HG03571 (cell line): Measurements from ENCODE around the gene GJA3.
"Not testable (repeated sequence)": the region's sequence is repeated elsewhere in the genome, so short reads cannot be mapped to it uniquely, and the experiment has no call there.

ENCODE experiments used
- ATAC-seq: cut with Tn5 transposase; IDR thresholded peaks from one replicate; pipeline ENCODE4 v1.9.1; 2021; ENCODE audit not compliant: unreplicated experiment

Gene GJA3

DNA sequence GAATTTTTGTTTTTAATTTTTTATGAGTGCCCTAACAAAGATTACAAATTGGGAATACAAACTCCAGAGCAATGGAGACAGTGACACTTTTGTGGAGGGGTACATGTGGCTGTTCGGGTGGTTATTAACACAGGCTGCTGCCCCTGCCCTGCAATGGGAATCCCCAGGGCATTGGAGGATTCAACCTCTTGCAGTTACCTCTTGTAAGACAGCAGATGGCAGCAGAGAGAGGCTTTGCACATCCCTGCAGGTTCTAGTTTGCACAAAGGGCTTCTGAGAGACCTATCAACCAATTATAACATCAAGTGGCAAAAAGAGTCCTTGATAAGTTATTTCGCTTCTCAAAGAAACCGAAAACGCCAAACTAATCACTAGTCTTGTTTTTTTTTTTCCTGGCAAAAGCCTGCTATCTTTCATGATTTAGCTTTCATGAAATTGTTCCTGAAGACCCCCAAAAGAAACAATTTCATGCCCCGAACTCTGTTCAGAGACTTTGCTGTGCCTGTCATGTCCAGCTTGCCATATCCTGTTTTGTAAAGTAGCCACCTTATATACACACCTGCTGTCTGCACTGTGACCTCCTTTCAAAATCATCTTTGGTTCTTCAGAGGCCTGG, 21.5 kb upstream of the GJA3 start:
- peak; percentile 74 for ATAC-seq

DNA sequence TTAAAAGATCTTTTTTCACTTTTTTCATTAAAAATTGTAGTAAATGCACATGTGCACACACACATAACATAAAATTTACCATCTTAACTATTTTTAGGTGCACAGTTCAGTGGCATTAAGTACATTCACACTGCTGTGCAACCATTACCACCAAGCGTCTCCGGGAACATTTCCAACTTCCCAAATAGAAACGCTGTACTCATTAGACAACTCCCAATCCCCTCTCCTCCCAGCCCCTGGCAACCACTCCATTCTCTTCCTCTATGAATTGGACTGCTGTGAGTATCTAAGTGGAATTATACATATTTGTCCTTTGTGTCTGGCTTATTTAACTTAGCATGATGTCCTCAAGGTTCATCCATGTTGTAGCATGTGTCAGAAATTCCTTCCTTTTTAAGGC, 20.3 kb upstream of the GJA3 start:
- ATAC-seq: no peak

DNA sequence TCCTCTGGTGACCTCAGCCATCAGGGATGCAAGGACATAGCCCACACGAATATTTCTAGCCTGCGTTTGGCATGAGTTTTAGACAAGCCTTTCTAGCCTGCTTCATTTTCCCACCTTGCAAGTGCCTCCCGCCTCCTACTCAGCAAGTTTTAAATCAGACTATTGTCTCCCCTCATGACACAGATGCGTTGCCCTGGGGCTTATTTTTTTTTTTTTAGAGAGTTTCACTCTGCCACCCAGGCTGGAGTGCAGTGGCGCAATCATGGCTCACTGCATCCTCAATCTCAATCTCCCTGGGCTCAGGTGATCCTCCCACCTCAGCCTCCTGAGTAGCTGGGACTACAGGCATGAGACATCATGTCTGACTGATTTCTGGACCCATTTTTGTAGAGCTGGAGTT, 17.3 kb upstream of the GJA3 start:
- no peak for ATAC-seq

DNA sequence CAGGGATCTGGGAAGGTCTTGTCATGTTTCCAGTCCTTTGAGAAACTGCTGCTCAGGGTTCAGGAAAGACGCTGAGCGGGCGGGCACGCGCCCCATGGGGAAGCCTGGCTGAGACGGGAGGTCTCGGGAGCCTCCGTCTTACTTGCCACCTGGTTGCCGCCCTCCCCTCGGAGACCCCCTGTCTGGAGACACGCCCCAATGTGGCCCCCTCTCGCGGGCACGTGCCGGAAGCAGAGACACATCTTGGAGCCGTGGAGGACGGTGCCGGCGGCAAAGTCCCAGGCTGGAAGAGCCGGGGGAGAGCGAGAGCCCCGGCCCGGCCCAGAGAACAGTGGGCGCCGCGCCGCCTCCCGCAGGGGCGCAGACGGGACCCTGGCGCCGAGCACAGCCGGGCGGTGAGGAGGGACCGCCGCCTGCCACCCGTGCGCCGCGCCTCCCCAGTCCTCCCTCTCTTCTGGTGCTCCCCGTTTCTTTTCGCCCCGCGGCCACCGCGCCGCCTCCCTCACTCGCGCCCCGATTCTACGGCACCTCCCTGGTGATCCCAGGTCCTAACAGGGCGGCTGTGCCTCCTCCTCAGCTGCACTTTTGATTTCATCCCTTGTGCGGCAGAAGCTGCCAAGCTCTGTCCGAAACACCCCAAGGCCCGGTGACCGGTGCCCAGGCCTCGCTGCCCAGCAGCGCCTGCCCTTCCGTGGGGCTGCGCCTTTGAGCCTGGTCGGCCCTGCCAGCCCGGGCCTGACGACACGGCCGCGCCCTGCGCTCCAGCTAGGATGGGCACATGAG, 16.4 kb upstream of the GJA3 start:
- ATAC-seq: no peak

DNA sequence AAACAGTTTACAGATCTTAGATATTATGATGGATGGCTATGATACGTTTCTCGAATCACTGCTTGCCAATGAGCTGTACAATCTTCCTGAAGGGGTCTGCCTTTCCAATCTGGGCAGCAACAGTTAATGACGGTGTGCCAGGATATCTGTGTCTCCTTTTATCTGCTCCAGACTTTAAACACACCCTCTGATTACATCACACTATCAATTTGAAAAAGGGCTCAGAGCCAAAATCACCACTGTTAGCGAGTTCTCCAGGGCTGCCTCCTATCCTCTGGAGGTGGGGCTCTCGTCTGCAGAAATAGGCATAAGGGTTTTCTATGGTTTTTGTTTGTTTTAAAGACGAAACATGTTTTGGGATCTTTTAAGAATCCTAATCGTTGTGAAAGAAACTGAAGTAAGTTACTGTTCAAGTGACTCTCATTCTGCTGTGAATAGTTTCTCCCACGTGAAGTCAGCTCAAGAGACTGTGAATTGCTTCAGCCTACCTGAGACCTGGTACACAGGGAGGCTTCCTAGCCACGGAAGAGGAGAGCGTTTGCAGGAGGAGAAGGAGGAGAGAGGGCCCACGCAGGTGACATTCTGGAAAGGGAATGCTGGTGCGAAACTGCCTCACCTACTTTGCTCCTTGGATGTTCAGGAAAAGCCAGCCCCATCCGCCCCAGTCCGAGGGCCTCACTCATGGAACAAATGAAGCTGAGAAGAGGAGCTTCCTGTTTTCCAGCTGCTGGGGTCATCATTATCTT, 15.2 kb upstream of the GJA3 start:
- ATAC-seq: no peak

DNA sequence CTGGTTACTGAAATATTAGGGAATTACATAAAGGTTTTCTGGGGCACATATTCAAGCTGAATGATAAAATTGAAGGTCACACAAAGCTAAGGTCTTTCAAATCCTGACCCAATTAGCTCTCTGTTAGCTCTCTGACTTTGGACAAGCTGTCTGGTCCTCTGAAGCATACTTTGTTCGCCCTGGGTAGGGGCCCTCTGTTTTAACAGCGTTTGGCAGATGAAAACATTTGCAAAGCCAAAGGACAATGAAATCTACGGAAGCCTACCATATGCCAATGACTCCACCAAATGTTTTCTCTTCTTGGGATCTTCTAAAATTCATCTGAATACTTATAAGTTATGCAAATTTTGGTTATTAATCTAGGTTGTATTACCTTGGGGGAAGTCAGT, 14.5 kb upstream of the GJA3 start:
- ATAC-seq: no peak

DNA sequence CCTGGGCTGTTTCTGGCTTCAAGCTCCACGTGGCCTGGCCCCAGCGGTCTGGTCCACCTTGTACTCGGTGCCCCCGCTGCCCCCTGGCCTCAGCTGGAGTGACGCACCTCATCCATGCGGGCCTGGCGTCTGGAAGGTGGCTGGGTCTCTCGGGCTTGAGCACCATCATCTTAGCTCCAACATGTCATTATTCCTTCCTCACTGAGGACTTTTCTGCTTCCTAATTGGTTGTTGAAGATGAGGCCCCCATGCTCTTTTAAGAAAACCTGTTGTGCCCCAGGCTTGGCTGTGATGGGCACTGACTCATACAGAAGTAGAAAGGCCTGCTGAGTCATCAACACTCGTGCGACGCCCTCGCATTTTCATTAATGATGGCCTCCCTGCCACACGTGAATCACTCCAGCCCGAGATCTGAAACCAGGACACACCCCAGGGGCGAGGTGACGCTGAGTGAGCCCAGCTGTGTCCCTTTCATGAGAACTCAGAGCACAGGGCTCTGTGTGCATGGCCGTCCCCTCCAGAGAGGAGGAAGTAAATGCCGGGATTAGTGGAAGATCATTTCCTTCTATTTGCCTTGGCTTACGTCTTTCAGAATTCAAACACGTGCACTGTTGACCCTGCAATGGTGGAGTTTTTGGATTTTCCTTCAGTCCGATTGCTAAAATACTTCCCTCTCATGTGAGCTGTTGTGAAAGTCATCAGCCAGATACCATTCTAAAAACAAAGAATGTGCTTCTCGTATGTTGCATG, 14.0 kb upstream of the GJA3 start:
- peak; percentile 89 for ATAC-seq

DNA sequence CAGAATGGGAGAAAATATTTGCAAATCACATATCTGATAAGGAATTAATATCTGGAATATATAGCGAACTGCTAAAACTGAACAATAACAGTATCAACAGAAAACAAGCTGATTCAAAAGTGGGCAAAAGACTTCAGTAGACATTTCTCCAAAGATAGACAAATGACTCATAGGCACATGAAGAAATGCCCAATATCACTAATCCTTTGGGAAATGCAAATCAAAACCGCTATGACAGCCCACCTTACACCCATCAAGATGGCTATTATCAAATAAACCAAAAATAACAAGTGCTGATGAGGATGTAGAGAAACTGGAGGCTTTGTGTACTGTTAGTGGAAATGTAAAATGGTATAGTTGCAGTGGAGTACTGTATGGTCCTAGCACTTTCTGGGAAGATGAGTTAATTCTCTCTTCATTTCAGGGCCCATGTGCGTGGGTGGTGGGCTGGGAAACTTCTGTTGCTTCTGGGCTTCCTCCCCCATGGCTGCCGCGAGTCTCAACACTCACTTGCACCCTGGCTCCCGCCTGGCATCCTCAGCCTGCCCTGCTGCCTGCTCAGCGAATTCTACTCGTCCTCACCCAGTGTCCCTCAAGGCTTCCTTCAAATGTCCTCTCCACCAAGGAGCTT, 12.4 kb upstream of the GJA3 start:
- ATAC-seq: no peak

DNA sequence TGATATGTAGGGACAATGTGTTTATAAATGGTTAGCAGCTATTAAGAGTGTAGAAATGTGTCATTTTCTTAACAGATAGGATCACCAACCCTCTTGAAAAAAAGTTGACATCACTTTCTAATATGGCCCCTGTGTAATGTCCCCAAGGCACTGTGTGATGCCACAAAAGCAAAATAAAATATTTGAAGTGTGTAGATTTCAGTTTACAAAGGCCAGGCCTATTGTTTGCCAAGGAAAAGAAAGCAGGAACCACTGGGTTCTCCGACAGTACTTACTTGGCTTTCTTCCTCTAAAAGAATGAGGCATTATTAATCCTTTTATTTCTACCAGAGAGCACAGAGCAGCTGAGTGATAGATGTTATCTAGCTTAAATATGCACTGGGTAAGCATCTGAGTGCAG, 10.5 kb upstream of the GJA3 start:
- ATAC-seq: no peak

DNA sequence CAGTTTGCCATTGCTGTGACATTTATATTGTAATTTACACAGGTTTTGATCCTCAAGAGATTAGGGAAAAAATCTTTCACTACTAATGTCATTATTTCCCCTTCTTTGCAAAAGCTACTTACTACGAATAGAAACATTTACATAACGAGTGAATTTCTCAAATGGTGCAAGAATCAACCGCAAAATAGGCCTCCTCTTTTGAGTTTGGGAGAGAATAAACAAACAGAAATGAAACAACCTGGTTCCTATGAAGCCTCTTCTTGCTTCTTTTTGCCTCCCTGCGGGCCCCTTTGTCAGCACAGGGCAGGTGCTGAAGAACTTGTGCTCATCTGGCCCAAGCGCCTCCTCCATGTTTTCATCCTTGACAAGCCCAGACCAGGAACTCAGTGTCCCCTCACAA, 10.1 kb upstream of the GJA3 start:
- ATAC-seq: no peak

DNA sequence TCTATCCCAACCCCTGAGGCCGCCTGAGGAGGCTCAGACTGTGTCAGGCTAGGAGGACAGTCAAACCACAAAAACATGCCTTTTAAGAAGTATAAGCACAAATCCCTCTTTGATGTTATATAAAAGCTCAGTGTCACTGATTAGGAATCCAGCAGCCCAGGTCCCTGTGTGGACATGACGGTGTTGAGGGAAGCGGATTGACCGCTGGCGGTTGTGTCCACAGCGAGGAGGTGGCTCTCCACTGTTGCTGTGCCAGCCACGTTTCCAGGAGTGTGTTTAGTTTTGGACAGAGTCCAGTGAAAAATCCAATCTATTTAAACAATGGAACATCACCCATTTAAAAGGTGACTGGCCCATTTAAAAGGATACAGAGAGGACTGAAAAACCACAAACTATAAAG, 7.5 kb upstream of the GJA3 start:
- ATAC-seq: no peak

DNA sequence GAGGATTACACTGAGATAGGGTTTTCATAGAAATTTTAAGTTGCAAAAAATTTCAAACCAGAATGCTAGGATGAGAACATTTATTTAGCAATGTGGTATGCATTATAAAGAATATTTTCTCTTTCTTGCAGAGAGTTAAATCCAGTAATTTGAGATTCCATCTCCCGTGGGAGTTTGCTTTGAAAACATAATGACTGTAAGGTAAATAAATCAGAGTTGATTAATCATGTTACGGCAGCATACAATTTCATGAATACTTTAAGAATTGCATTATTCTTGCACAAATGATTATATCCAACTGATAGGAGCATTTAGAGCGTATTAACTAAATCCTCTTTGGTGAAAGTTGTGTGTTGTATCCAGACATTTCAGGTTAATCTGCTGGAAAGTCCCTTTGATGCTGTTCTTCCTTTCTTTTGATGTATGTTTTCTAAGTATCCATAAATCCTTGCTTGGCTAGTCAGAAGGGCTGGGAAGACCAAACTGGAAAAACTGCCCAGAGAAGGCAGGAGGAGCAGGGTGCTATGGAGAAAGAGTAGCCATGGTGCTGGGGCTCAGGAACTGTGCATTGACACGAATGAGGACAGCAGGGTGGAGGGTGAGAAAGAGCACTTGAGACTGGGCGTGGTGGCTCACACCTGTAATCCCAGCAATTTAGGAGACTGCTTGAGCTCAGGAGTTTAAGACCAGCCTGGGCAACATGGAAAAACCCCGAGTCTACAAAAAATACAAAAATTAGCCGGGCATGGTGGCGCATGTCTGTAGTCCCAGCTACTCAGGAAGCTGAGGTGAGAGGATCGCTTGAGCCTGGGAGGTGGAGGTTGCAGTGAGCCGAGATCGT, 4.8 kb upstream of the GJA3 start:
- no peak for ATAC-seq

DNA sequence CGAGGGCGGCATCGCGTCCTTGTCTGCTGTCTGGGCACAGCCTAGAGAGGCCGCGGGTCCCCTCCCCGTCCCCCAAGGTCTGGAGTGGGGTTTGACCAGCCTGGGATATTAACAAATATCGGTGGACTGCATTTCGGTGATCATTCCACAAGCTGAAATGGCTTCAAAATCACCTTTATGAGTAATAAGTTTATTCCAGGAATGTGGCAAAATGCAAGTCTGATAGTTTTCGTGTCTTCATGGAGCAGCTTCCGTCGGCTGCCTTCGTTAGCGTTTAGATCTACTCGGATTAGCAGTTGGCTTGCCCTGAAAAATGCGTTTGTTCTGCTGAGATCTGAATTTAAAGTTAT, 1.1 kb upstream of the GJA3 start:
- ATAC-seq: no peak

DNA sequence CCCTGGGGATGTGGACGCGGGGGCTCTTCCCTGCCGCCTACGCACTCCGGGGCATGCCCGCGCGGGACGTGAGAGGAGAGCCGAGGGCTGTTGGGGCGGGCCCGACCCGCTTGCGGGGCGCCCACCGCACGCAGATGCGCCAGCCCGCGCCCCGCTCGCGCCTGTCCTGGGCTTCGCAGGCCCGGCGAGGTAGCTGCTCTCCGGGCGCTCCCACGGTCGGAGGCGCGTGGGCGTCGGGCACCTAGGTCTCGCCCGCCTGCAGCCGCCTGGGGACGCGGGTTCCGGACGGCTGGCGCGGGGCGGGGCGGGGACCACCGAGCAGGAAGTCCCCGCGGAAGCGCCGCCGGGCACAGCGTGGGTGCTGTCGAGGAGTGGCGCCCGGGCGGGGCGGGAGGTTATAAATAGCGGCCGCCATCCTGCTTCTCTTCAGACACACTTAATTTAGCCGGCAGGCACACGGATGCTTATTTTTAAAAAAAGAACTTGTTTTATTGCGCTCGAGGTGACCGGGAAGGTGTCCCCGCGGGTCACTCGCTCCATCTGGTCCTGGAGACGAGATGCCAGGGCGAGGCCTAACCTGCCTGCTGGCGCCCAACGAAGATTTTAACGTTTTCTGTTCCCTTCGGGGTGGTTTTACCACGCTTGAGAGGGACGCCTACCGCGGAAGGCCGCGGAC, 561 bp upstream of the GJA3 start:
- ATAC-seq: peak; percentile 48

DNA sequence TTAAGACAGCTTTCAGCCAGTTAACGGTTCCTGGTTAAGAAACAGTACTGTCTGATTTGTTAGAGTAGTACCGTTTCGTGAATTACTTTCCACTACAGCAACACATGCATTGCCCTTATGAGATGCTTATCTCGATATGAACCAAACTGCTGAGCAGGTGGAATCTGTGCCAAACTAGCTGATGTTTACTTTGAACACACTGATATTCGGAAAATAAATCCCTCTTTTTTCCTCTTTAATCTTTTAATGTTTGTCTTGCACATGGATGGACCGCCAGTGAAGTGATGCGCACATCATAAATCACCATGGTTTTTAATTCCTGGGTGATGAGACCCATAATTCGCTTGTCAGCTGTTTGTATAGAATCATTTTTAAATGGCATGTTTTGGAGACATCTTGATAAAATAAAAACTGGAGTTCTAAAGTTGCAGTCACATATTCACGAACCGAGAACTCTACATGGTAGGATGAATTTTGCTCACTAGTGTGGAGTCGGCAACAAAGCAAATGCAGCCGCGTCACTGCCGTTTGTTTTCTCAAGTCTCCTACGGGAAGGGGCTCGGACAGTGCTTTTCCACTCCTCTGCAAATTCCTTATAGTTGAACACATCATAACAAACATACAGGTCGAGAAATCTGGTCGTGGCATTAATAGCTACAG, 1.1 kb downstream of the GJA3 start:
- ATAC-seq: no peak

DNA sequence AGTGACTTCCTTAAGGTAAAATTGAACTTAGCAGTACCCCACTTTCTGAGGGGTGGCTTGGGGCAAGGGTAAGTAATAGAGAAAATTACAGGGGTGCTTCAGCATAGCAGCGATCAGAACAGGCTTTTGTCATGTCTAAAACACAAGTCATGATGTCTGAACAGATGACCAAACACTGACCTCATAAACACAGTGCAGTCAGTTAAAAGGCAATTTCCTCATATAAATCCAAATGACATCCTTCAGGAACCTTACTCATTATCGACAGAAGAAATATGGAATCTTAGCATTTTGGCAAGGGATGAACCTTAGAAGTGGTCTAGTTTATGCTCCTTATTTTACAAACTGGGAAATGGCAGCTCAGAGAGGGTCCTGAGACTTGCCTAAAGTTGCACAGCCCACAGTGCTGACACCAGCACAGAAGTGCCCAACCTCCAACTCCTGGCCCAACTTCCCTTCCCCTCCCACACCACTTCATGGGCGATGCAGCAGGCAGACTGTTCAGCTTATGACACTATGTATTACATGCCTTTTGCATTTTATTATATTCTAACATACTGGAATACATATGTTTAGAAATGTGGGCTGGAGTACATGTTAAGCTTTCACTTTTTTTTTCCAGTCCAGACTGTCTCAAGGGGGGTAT, 3.6 kb downstream of the GJA3 start:
- no peak for ATAC-seq

DNA sequence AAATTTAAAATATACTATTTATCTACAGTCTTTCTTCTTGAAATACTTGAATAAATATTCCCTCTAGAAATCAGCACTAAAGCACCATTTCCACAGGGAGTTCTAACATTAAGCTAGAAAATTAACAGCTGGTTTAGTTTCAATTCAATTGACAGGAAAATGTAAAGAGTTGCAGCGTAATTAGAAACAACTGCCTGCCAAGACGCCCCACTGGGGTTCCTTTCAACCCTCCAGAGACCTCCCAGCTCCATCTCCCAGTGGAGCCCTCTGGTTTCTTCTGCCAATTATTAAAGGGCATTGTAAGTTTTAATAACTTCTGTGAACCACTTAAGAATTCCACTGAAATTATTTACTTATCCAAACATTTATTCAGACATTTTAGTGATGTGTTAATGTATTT, 4.2 kb downstream of the GJA3 start:
- no peak for ATAC-seq

DNA sequence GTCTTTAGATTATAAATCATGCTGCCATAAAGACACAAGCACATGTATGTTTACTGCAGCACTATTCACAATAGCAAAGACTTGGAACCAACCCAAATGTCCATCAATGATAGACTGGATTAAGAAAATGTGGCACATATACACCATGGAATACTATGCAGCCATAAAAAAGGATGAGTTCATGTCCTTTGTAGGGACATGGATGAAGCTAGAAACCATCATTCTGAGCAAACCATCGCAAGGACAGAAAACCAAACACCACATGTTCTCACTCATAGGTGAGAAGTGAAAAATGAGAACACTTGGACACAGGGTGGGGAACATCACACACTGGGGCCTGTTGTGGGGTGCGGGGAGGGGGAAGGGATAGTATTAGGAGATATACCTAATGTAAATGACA, 7.6 kb downstream of the GJA3 start:
- ATAC-seq: not testable (repeated sequence)

DNA sequence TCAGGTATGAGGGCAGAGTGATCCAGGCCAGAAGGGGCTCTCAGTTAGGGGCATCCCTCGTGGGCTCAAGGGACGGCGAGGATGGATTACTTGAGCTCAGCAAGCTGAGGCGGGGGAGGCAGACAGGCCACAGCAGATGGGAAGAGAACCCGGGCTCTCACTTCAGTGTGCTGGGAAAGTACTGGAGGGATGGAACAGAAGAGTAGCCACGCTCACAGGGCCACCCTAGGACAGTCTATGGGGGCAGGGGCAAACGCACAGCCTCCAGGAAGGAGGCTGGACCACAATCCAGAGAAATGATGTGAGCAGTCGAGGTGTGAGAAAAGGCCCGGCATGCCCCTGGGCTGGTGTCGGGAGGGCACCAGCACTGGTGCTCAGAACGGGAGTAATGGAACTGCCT, 9.2 kb downstream of the GJA3 start:
- ATAC-seq: no peak
